ENCODE data around the gene EFCAB9. TPM values are rescaled to one million over a fixed set of nuclear protein-coding genes. Genes with fewer than 3 reads are reported as not detected.

EFCAB9 gene
- total RNA-seq, 1 experiment from 2014 or later: not detected

- no peaks in the 10 kb centered on the region for H3K9me2 ChIP-seq (ENCODE audit: insufficient read depth)
- ATAC-seq: no peak
- no TSS peak for BruUV-seq (replicated peaks)
- no peaks in the 10 kb centered on the region for H3K9me3 ChIP-seq (ENCODE audit: control insufficient read depth in 1 of 2, insufficient read depth in 1 of 2, low read depth in 1 of 2, low read length in 2 of 2)
- TF ChIP-seq FOSL1 (IDR thresholded peaks at IDR 0.05; ENCODE audit: low read depth) (no peak), EZH2phosphoT487 (IDR thresholded peaks at IDR 0.05; ENCODE audit: borderline replicate concordance) (no peak), EGR1 (IDR thresholded peaks at IDR 0.05; ENCODE audit: low read depth) (no peak), POLR2AphosphoS5 (IDR thresholded peaks at IDR 0.05; ENCODE audit: low read depth, low read length) (no peak), SP1 (IDR thresholded peaks at IDR 0.05; ENCODE audit: low read depth) (no peak), SIN3A (IDR thresholded peaks at IDR 0.05; ENCODE audit: low read depth) (no peak), SRF (IDR thresholded peaks at IDR 0.05; ENCODE audit: low read depth) (no peak), ZFX (IDR thresholded peaks at IDR 0.05) (no peak), CBX3 (IDR thresholded peaks at IDR 0.05; ENCODE audit: low read depth) (no peak), RAD21 (IDR thresholded peaks at IDR 0.05; ENCODE audit: low read depth) (no peak), ZNF274 (IDR thresholded peaks at IDR 0.05; ENCODE audit: low read depth, low read length) (no peak), REST (IDR thresholded peaks at IDR 0.05; ENCODE audit: low read depth) (no peak), ELF1 (IDR thresholded peaks at IDR 0.05; ENCODE audit: borderline replicate concordance, low read depth) (no peak), EZH2 (IDR thresholded peaks at IDR 0.05) (no peak)
- TF ChIP-seq, protein P1, sequence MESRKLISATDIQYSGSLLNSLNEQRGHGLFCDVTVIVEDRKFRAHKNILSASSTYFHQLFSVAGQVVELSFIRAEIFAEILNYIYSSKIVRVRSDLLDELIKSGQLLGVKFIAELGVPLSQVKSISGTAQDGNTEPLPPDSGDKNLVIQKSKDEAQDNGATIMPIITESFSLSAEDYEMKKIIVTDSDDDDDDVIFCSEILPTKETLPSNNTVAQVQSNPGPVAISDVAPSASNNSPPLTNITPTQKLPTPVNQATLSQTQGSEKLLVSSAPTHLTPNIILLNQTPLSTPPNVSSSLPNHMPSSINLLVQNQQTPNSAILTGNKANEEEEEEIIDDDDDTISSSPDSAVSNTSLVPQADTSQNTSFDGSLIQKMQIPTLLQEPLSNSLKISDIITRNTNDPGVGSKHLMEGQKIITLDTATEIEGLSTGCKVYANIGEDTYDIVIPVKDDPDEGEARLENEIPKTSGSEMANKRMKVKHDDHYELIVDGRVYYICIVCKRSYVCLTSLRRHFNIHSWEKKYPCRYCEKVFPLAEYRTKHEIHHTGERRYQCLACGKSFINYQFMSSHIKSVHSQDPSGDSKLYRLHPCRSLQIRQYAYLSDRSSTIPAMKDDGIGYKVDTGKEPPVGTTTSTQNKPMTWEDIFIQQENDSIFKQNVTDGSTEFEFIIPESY (IDR thresholded peaks at IDR 0.05; ENCODE audit: extremely low read depth, insufficient replicate concordance, low read length): no peak
- TF ChIP-seq, protein P2, sequence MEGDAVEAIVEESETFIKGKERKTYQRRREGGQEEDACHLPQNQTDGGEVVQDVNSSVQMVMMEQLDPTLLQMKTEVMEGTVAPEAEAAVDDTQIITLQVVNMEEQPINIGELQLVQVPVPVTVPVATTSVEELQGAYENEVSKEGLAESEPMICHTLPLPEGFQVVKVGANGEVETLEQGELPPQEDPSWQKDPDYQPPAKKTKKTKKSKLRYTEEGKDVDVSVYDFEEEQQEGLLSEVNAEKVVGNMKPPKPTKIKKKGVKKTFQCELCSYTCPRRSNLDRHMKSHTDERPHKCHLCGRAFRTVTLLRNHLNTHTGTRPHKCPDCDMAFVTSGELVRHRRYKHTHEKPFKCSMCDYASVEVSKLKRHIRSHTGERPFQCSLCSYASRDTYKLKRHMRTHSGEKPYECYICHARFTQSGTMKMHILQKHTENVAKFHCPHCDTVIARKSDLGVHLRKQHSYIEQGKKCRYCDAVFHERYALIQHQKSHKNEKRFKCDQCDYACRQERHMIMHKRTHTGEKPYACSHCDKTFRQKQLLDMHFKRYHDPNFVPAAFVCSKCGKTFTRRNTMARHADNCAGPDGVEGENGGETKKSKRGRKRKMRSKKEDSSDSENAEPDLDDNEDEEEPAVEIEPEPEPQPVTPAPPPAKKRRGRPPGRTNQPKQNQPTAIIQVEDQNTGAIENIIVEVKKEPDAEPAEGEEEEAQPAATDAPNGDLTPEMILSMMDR (IDR thresholded peaks at IDR 0.05 in 2 of 3, conservative IDR thresholded peaks at IDR 0.05 in 1 of 3; ENCODE audit: borderline replicate concordance in 1 of 3, insufficient read depth in 1 of 3, low read depth in 2 of 3, low read length in 2 of 3): no peak
- intact Hi-C loops (cut with micrococcal nuclease): no loop called here
- ChIA-PET POLR2A (interaction anchor here (1.1 kb wide), 1 partner anchor 9 kb away, joined by 3 read pairs; the partner anchor contains the start of gene STK10), CTCF (interaction anchor here (0.6 kb wide), 1 partner anchor 829 kb away, joined by 3 read pairs; no protein-coding TSS in a partner anchor), RAD21 (ENCODE audit: low non-redundant PET in 1 of 2, low total read pairs in 2 of 2, uncharacterized antibody in 2 of 2, unreplicated experiment in 2 of 2) (no interaction called here)
- H3K36me3 ChIP-seq (ENCODE audit: control insufficient read depth in 1 of 2, insufficient read depth in 2 of 2, low read length in 2 of 2): 0 out of 4 replicates have a peak, but pooled peaks cover 0 to 6% of the 10 kb centered on the region in 2 experiments
- H3K9ac ChIP-seq (ENCODE audit: low read length): no peak overlapping the region
- H2AFZ ChIP-seq (ENCODE audit: low read depth, low read length, poor library complexity, severe bottlenecking): no peak overlapping the region
- H4K20me1 ChIP-seq (ENCODE audit: insufficient read depth): no peaks in the 10 kb centered on the region
- no peak for DNase-seq (ENCODE audit: low read depth, low spot score)
- no peaks in the 10 kb centered on the region for H3K27me3 ChIP-seq (ENCODE audit: insufficient read depth, low read length)
- H3K4me2 ChIP-seq (ENCODE audit: low read length): no peak overlapping the region
- peaks cover 14 to 19% of the 10 kb centered on the region in 2 experiments; a peak in 3 of 4 replicates for H3K4me1 ChIP-seq (ENCODE audit: control insufficient read depth in 1 of 2, insufficient read depth in 2 of 2, low read length in 2 of 2)
- H3K79me2 ChIP-seq (ENCODE audit: insufficient read depth, low read length): peaks cover 16% of the 10 kb centered on the region; the same call in 1 of the 2 replicates
- no peak overlapping the region for H3K4me3 ChIP-seq (replicated peaks in 1 of 2; ENCODE audit: low read depth in 1 of 2, low read length in 2 of 2)
- H3K27ac ChIP-seq (ENCODE audit: low read depth, low read length): no peak overlapping the region
Observed at GRCh38 chr5:172178991-172179989, 14.7 kb upstream of the EFCAB9 start.
